Osteoblast (primary cell): ENCODE results near the gene SETD6. TPM values are rescaled to one million over a fixed set of nuclear protein-coding genes. Genes with fewer than 3 reads are reported as not detected.

ENCODE experiments used
- DNase-seq: peaks from one replicate; pipeline ENCODE4 v3.0.0; 2011; ENCODE audit warnings: low spot score, mixed read lengths; ENCODE audit not compliant: insufficient read length; ENCODE audit errors: missing footprints
- H2AFZ ChIP-seq: 2 replicates; pipeline ENCODE4 v1.6.0; 2011; ENCODE audit warnings: mild to moderate bottlenecking, low read length
- H3K27ac ChIP-seq: 2 replicates; pipeline ENCODE4 v1.5.1; 2011; ENCODE audit warnings: mild to moderate bottlenecking, low read depth, low read length, moderate library complexity
- H3K27me3 ChIP-seq: 2 replicates; pipeline ENCODE4 v1.6.0; 2012; ENCODE audit warnings: mild to moderate bottlenecking, control low read depth, inconsistent platforms, low read length, moderate library complexity; ENCODE audit not compliant: insufficient read depth
- H3K36me3 ChIP-seq: 2 replicates; pipeline ENCODE4 v1.5.1; 2011; ENCODE audit warnings: mild to moderate bottlenecking, low read length, control low read depth, moderate library complexity; ENCODE audit not compliant: insufficient read depth
- H3K4me1 ChIP-seq: 2 replicates; pipeline ENCODE4 v1.5.1; 2011; ENCODE audit warnings: mild to moderate bottlenecking, low read length, control low read depth, moderate library complexity; ENCODE audit not compliant: insufficient read depth
- H3K4me2 ChIP-seq: 2 replicates; pipeline ENCODE4 v1.6.0; 2011; ENCODE audit warnings: mild to moderate bottlenecking, low read length; ENCODE audit not compliant: insufficient read depth
- H3K4me3 ChIP-seq: fragments of 200-600 bp; sonication (generic); 3 replicates; pipeline ENCODE4 v1.5.1; 2012; ENCODE audit warnings: mild to moderate bottlenecking, low read length, inconsistent platforms; ENCODE audit not compliant: insufficient read depth
- H3K79me2 ChIP-seq: 2 replicates; pipeline ENCODE4 v1.6.0; 2012; ENCODE audit warnings: mild to moderate bottlenecking, low read length, control low read depth, inconsistent platforms; ENCODE audit not compliant: insufficient read depth
- H3K9me3 ChIP-seq: 2 replicates; pipeline ENCODE4 v1.5.1; 2011; ENCODE audit warnings: low read depth, low read length, control low read depth
- H4K20me1 ChIP-seq: 2 replicates; pipeline ENCODE4 v1.6.0; 2012; ENCODE audit warnings: mild to moderate bottlenecking, low read length, control low read depth; ENCODE audit not compliant: insufficient read depth
- CTCF ChIP-seq: IDR thresholded peaks from 2 replicates; pipeline ENCODE4 v1.5.1; 2011; ENCODE audit warnings: mild to moderate bottlenecking, low read depth, low read length, moderate library complexity; ENCODE audit errors: extremely low read depth
- total RNA-seq: library from RNA; depleted of rRNA; stranded (reverse); fragments of >200 nt; gene quantifications from 2 replicates; pipeline ENCODE4 v1.2.3, GENCODE V29; 2012

The SETD6 gene
- total RNA-seq, 1 donor = 12.3 TPM

- Histone ChIP-seq H3K79me2 (no peaks in the 10 kb centered on the region), H2AFZ (no peak overlapping the region), H3K36me3 (no peaks in the 10 kb centered on the region), H4K20me1 (peaks cover 3% of the 10 kb centered on the region), H3K4me3 (no peak overlapping the region), H3K4me2 (no peak overlapping the region), H3K27me3 (no peaks in the 10 kb centered on the region), H3K9me3 (no peaks in the 10 kb centered on the region), H3K27ac (no peak overlapping the region), H3K4me1 (no peaks in the 10 kb centered on the region)
- TF ChIP-seq CTCF = no peak
- DNase-seq = peak; percentile 74
Observed at GRCh38 chr16:58506241-58507194, 8.8 kb upstream of the SETD6 start.

- TF ChIP-seq CTCF = no peak
- H3K27me3 ChIP-seq = no peaks in the 10 kb centered on the region
- peak; percentile 73 for DNase-seq
- peaks cover 2% of the 10 kb centered on the region for H4K20me1 ChIP-seq
- no peak overlapping the region for H3K4me3 ChIP-seq
- H3K4me1 ChIP-seq = no peaks in the 10 kb centered on the region
- H3K79me2 ChIP-seq = no peaks in the 10 kb centered on the region
- no peak overlapping the region for H2AFZ ChIP-seq
- no peak overlapping the region for H3K4me2 ChIP-seq
- H3K9me3 ChIP-seq = no peaks in the 10 kb centered on the region
- H3K27ac ChIP-seq = no peak overlapping the region
- H3K36me3 ChIP-seq = no peaks in the 10 kb centered on the region
Observed at GRCh38 chr16:58507195-58507962, 7.9 kb upstream of the SETD6 start.

- Histone ChIP-seq H3K4me3 (no peak overlapping the region), H3K4me2 (no peak overlapping the region), H3K9me3 (no peaks in the 10 kb centered on the region), H3K27ac (no peak overlapping the region), H3K27me3 (no peaks in the 10 kb centered on the region), H3K4me1 (no peaks in the 10 kb centered on the region), H2AFZ (no peak overlapping the region), H3K36me3 (no peaks in the 10 kb centered on the region), H4K20me1 (no peaks in the 10 kb centered on the region), H3K79me2 (no peaks in the 10 kb centered on the region)
- DNase-seq = no peak
- no peak for TF ChIP-seq CTCF
Observed at GRCh38 chr16:58507963-58508670, 7.2 kb upstream of the SETD6 start.
